K562 (cell line): ENCODE results near the gene PPP1R14D. TPM values are rescaled to one million over a fixed set of nuclear protein-coding genes. Genes with fewer than 3 reads are reported as not detected.

Experiments
- ARNT ChIP-seq, 2 experiments: fragments of 450-650 bp; IDR thresholded peaks; 2 replicates each; pipeline ENCODE4 v1.6.1; 2016; ENCODE audit warnings: mild to moderate bottlenecking in 1 of 2
- CTCFL ChIP-seq: IDR thresholded peaks from 2 replicates; pipeline ENCODE4 v1.6.1; 2011; ENCODE audit warnings: borderline replicate concordance, low read depth, mild to moderate bottlenecking, moderate library complexity, low read length; ENCODE audit not compliant: insufficient read depth, poor library complexity, severe bottlenecking
- E2F8 ChIP-seq: fragments of 450-650 bp; IDR thresholded peaks from 2 replicates; pipeline ENCODE4 v1.7.1; 2018; ENCODE audit warnings: mild to moderate bottlenecking, low read depth; ENCODE audit not compliant: partially characterized antibody
- GTF2E2 ChIP-seq: fragments of 200-800 bp; sonication (Bioruptor generic); IDR thresholded peaks from 2 replicates; pipeline ENCODE4 v1.6.1; 2016; ENCODE audit warnings: missing genetic modification characterization, missing compliant biosample characterization
- HMGN3 ChIP-seq: IDR thresholded peaks from 2 replicates; pipeline ENCODE4 v1.6.1; 2011; ENCODE audit warnings: borderline replicate concordance, low read depth, mild to moderate bottlenecking, mixed read lengths, low read length; ENCODE audit not compliant: insufficient read length; ENCODE audit errors: extremely low read depth
- MTA3 ChIP-seq: fragments of 450-650 bp; formaldehyde crosslinking; IDR thresholded peaks from 2 replicates; pipeline ENCODE4 v1.6.1; 2017; ENCODE audit warnings: mild to moderate bottlenecking, borderline replicate concordance
- NONO ChIP-seq, 2 experiments: fragments of 200-400 bp in 1 of 2; fragments of 450-650 bp in 1 of 2; formaldehyde crosslinking in 1 of 2; IDR thresholded peaks; 2 replicates each; pipeline ENCODE4 v1.6.1; 2017; ENCODE audit warnings: low read depth in 2 of 2, mild to moderate bottlenecking in 2 of 2, moderate library complexity in 2 of 2, low read length in 1 of 2
- PHF8 ChIP-seq: fragments of 200-600 bp; sonication (generic); IDR thresholded peaks from 2 replicates; pipeline ENCODE4 v1.6.1; 2012; ENCODE audit warnings: mixed run types, mild to moderate bottlenecking, inconsistent platforms, low read length, moderate library complexity, borderline replicate concordance
- SIN3B ChIP-seq: fragments of 450-650 bp; IDR thresholded peaks from 2 replicates; pipeline ENCODE4 v1.6.1; 2017; ENCODE audit warnings: low read depth, mild to moderate bottlenecking, moderate library complexity
- SMAD2 ChIP-seq: fragments of 150-350 bp; IDR thresholded peaks from 2 replicates; pipeline ENCODE4 v1.6.1; 2014; ENCODE audit warnings: low read depth, mild to moderate bottlenecking, low read length
- THAP7 ChIP-seq: fragments of 250-450 bp; sonication (Bioruptor Pico); IDR thresholded peaks from 2 replicates; pipeline ENCODE4 v1.5.0; 2021
- ZBTB1 ChIP-seq: sonication (generic); formaldehyde crosslinking; IDR thresholded peaks from 2 replicates; pipeline ENCODE4 v1.8.1; 2023; ENCODE audit warnings: missing genetic modification reagents, low read depth, mild to moderate bottlenecking, borderline replicate concordance
- ZFX ChIP-seq: sonication (generic); formaldehyde crosslinking; IDR thresholded peaks from 2 replicates; pipeline ENCODE4 v1.8.0; 2022; ENCODE audit warnings: mild to moderate bottlenecking, missing genetic modification reagents, moderate library complexity
- ZNF197 ChIP-seq: fragments of 200-800 bp; sonication (Bioruptor generic); IDR thresholded peaks from 2 replicates; pipeline ENCODE4 v1.6.1; 2016; ENCODE audit warnings: low read depth, missing genetic modification characterization, missing compliant biosample characterization
- ZNF395 ChIP-seq: fragments of 200-800 bp; sonication (Bioruptor generic); IDR thresholded peaks from 2 replicates; pipeline ENCODE4 v1.6.1; 2017; ENCODE audit warnings: missing genetic modification characterization, missing compliant biosample characterization
- ZNF408 ChIP-seq: fragments of 250-450 bp; sonication (Bioruptor Pico); IDR thresholded peaks from 2 replicates; pipeline ENCODE4 v1.4.0; 2020; ENCODE audit warnings: low read depth, mild to moderate bottlenecking, moderate library complexity
- ZNF507 ChIP-seq: conservative IDR thresholded peaks from 2 replicates; pipeline ENCODE4 v1.6.1; 2017; ENCODE audit warnings: missing genetic modification characterization, missing compliant biosample characterization
- polyA plus RNA-seq, 8 experiments: library from polyadenylated mRNA; depleted of rRNA in 4 of 8; stranded (reverse) in 5 of 8; unstranded in 3 of 8; fragments of >200 nt; fragmentation: Nextera tagmentation in 2 of 8; fragmentation: Illumina TruSeq in 1 of 8; extraction: Ambion mirVana in 2 of 8; extraction: Trizol in 1 of 8; gene quantifications; 2 replicates each; pipeline versions ENCODE4 v1.2.1 to v1.2.3, GENCODE V29; 2011 to 2014; ENCODE audit warnings: inconsistent platforms in 1 of 8, missing spikeins in 1 of 8
- total RNA-seq, 7 experiments: library from RNA; depleted of rRNA in 6 of 7; stranded (reverse); fragments of >200 nt in 6 of 7; fragmentation: Illumina TruSeq in 2 of 7; extraction: Trizol in 2 of 7; gene quantifications; 2 replicates each; pipeline versions ENCODE4 v1.2.1 to v1.2.3, GENCODE V29; 2011 to 2021; ENCODE audit warnings: low replicate concordance in 1 of 7

The PPP1R14D gene
- total and polyA plus RNA-seq, 9 of the 15 experiments (the other 6 are each of a cell fraction or from before 2014, with no cell fraction given): 0.11 to 0.18 TPM; not detected in 7

- peak; percentile 62 for TF ChIP-seq E2F8
- peak; percentile 71; the same call in 1 of the 2 replicates for TF ChIP-seq MTA3
- TF ChIP-seq ZNF507: no peak
- TF ChIP-seq GTF2E2 (tag): no peak
- no peak for TF ChIP-seq THAP7 (CRISPR knock-in tag)
- TF ChIP-seq ARNT (IDR thresholded peaks at IDR 0.05): no peak
- peak; percentile 38 for TF ChIP-seq CTCFL
- peak; percentile 77; the same call in 1 of the 2 replicates for TF ChIP-seq ZBTB1 (CRISPR knock-in tag)
- TF ChIP-seq SIN3B: no peak
- TF ChIP-seq HMGN3: peak; percentile 13
- no peak for TF ChIP-seq ZNF395 (CRISPR knock-in tag)
- TF ChIP-seq ZNF197: no peak
- no peak for TF ChIP-seq SMAD2
- peak; percentile 52; the same call in 1 of the 2 replicates for TF ChIP-seq PHF8
- peak; percentile 80 for TF ChIP-seq ZFX
- no peak for TF ChIP-seq NONO (IDR thresholded peaks at IDR 0.05; ENCODE audit: low read depth in 2 of 2, low read length in 1 of 2)
- no peak for TF ChIP-seq ZNF408 (CRISPR knock-in tag)
Observed at GRCh38 chr15:40873694-40874561, 45.4 kb upstream of the PPP1R14D start, which contains the start of gene RHOV (continued).
